Embryonic facial prominence (tissue), 1 donor: ENCODE results near the gene FBXL4.
A peak's percentile ranks its signal among the peaks of the same experiment; 100 is the strongest.

ENCODE experiments used
- DNase-seq: peaks from one replicate; pipeline ENCODE4 v3.0.0-alpha.2; 2016; ENCODE audit errors: extremely low spot score

FBXL4 gene

DNA sequence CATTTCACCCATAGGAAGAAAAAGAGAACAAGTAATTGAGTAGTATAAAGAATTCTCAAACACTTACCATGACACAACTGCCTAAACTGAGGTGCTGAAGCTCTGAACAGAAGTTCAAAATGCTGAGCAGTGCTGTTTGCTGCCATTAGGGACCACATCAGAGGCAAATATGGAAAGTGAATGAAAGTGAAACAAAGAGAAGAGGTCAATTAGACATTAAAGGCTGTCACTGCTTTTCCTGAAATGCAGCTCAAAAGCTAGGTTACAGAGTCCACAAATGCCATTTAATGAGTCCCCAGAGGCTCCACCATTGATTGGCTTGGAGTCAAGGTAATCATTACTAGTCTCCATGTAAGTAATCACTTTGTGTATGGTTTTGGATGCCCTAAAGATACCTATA lies 67.3 kb downstream of the FBXL4 start:
- DNase-seq, result no peak

DNA sequence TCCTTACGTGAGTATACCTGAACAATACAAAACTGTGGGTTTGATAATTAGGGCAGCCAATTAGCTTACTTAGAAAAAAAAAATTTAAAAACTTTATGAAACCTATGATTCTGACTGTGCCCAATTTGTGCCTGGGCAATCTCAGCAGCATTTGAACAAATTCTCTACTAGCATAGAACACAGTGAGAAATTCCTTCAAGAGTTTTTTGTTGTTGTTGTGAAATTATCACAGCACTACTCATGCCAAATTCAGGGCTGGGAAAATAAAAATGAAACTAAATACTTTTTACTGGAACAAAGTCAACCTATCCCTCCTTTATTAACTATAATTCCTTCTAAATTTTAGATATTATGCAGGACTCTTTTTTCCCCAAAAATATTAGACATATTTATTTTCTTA lies 70.5 kb downstream of the FBXL4 start:
- no peak for DNase-seq

DNA sequence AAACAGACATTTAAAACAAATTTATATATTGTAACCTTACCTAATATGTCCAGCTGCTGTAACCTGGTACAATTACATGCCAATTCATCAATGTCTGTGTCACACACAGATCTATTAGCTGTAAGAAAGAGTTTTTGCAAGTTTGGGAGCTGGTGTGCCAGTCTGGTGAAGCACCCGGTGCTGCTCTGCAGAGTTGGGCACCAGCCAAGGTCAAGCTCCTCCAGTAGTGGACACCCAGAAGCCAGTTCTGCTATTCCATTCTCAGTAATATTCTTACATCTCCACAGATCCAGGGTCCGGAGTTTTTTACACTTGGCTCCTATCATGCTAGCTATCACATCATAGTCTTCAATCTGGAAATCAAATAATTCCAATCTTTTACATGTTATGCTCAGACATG lies 72.4 kb downstream of the FBXL4 start:
- DNase-seq, result no peak

DNA sequence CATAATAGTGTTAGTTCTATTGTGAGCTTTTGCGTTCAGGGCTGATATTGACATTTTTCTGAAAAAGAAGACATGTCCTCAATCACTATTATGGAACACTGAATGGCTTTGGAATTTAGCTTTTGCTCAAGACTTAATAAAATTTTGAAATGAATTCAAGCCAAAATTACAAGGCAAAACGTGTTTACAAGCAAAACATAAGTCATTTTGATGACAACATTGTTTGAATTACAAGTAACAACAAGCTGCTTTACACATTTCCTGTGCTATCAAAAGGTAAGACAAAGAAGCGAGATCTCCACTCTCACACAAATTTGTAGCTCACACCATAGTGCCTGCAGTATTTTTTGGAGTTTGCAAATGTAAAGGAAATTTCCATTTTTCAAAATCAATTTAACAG lies 75.9 kb downstream of the FBXL4 start:
- DNase-seq, result no peak

DNA sequence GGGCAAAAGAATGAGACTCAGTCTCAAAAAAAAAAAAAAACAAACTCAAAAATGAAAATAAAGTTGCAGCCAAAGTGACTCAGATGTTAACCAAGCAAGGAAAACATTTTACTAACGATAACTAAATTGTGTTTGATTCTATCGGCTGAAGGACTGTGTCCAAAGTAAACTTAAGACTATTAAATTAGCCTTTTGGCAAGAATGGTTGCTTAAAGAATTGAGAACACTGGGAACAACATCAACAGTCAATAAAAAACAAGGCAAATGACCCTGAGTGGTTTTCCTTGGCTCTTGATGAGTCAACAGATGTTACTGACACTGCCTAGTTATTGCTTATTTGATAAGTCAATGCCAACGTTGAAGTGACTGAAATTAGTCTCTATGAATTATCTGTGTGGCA lies 76.7 kb downstream of the FBXL4 start:
- DNase-seq, result no peak

DNA sequence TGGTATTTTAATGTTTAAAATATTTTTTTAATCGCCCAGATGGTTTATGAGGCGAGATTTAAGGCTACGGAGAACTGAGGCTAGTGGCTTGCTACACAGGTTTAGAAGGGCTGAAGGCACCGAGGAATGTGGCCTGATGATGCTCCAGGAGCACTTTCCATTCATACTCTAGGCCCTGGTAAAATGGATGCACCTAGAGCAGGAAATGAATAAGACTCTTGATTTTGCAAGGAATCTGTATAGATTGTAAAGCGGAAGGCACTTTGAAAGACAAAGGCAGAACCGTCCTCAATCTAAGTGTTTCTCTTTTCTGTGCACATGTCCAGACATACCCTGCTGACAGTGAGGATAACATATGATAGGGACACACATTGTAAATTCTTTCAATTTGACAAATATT lies 83.2 kb downstream of the FBXL4 start:
- no peak for DNase-seq

DNA sequence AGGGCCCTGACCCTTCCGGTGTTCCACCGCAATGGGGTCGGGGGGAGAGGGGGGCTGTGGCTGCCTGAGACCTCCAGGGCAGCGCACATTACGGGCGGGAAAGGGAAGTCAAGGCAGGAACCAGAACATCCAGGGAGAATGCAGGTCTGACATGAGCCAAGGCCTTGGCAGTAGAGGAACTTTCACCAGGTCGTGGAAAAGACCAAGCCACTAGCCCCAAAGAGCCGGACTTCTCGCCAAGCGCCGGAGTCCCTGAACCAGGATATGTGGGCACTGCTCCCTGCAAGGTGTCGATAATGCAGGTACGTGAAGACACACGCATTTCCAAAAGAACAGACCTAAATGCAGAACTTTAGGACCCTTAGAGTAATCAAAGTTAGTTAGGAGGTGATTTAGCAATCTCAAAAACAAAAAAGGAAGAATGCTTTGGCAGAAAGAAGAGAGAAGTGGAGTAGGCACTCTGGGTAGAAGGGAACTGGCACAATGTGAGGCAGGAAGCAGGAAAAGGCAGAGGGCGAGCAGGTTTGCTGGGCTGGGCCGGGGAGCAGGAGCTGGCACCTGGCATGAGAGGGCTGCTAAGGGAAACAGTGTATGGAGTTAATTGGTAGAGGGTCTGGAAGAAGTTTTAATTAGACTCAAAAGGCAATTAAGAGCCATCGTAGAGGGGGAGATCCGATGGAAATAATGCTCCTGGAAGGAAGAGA lies 99.1 kb downstream of the FBXL4 start:
- no peak for DNase-seq

DNA sequence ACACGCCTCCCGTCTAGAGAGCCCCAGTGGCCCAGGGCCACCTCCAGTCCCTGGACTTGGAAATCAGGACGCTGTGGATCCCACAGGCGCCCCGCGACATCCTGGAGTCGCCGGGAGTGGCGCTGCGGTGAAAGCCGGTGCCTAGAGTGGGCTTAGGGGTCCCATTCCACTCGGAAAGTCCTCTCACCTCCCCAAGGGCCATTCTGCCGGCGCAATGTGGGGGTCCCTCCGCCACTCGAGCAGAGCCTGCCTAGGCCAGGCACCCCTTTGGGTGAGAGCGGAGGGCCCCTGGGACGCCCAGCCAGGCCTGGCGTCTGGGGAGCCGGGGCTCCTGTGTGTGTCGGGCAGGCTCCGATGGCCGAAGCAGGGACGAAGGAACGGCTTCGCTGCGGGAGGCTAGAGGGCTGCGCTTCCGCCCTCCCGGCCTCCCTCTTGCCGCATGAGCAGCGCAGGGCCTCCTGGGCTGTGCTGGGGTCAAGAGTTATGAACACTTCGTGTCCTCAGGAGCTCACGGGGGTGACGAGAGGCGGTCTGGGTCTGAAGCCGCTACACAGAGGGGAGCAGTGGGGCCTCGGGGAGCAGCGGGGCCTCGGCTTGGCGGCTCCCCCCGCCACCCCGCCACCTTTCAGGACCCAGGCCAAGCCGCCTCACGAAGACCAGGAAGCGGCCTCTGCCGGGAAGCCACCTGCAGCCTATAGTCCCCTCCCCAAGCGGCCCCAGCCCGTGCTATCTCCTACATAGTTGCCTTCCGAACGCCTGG lies 99.8 kb downstream of the FBXL4 start:
- DNase-seq, result no peak

DNA sequence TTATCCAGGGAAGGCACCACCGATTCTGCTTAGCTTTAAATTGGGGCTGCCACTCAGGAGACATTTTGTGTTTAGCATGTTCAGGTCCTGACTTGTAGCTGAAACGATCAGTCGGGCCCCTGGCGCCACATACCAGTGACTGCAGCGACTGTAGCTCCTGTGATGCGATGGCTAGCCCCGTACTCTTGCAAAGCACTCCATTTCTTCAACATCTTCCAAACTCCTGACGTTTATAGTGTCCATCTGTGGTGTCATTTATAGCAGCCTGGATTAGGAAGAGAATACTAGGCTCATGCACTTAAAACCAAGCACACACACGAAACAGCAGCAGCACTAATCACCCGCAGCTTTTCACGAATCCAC lies 100.3 kb downstream of the FBXL4 start:
- no peak for DNase-seq

DNA sequence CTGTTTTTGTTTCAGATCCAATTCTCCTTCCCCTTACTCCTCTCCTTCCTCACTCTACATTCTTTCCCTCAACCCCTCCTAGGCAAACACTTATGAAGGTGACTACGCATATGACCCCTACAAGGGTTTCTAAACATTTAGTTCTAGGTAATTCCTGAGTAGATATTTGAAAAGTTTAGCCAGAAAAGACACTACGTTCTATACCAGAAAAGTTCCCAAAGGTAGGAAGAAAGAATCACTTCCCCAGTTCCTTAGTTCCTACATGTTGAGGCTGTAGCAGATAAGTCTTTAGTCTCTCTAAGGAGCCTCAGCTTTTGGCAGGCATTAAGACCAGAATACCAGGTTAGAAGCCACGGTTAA lies 101.7 kb downstream of the FBXL4 start:
- no peak for DNase-seq

DNA sequence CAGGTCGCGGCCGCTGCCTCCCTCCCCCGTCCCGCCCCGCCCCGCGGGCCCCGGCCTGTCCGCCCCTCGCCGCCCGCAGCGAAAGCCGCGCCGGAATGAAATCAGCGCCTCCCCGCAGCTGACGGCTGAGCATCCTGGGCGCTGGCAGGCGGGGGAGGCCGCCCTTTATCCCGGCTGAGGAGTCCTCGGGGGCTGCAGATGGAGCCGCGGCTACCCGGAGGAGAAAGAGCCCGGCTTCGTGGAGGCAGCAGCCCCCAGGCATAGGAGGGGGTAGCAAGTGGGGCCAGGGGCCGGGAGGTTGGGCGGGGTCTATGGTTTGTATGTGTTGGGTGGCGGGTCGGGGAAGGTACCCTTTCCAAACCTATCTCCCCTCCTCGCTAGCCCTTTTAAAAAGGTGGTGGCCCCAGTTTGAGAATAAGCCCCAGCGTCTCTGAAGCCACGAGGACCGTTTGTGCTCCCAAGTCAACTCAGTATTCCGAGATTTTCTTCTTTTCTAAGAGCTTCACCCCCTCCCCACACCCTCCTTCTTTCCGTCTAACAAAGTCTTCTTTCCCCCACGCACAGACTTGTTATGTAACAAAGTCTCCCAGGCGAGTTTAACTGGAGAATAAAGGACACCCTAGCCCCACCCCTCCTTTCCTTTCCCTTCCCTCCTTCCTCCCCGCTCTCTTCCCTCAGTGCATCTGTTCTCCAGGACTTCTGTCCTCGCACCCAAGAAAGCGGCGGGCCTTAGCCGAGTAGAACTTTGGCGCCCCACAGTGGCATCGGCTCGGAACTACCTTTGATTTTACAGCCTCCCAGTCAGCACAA lies 102.3 kb downstream of the FBXL4 start:
- DNase-seq, result peak; percentile 81

DNA sequence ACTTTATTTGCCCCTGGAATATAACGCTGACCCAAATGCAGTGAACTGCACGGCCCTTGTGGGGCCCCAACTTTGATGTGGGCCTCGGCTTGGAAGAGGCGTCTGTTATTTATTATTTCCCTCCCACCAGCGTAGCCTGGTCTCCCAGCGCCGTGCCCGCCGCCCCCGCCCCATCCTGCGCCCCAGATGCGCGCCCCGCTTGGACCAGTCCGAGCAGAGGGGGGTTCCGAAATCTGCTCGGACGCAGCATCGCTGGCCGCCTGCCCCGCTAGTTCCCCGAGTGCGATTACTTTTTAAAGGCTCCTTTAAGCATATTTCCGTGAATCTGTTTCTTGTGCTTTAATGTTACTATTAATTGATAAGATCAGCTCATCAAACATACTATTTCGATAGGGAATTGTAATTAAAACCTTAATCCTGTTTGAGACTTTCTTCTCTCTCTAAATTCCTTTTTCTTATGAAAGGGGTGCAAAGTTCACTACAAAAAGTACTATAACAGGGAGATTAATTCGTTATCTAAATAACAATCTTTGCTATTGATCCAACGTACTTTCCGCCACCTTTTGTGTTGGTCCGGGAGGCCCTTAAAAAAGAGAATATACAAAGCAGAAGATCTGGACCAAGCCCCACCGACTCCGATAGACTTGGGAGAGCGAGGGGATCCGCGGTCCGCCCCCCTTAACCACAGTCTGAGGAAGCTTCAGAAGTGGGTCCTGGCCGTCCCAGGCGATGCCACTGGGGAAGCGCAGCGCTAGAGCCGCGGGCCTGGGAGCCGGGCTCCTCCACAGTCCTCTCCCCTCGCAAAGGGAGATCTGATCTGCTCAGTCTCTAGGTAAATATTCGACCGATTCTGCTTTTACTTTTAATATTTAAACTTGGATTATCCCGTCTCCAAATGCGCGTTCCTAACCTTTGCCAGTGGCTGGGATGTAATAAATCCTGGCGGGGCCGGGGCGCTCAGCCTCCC lies 103.2 kb downstream of the FBXL4 start:
- no peak for DNase-seq

DNA sequence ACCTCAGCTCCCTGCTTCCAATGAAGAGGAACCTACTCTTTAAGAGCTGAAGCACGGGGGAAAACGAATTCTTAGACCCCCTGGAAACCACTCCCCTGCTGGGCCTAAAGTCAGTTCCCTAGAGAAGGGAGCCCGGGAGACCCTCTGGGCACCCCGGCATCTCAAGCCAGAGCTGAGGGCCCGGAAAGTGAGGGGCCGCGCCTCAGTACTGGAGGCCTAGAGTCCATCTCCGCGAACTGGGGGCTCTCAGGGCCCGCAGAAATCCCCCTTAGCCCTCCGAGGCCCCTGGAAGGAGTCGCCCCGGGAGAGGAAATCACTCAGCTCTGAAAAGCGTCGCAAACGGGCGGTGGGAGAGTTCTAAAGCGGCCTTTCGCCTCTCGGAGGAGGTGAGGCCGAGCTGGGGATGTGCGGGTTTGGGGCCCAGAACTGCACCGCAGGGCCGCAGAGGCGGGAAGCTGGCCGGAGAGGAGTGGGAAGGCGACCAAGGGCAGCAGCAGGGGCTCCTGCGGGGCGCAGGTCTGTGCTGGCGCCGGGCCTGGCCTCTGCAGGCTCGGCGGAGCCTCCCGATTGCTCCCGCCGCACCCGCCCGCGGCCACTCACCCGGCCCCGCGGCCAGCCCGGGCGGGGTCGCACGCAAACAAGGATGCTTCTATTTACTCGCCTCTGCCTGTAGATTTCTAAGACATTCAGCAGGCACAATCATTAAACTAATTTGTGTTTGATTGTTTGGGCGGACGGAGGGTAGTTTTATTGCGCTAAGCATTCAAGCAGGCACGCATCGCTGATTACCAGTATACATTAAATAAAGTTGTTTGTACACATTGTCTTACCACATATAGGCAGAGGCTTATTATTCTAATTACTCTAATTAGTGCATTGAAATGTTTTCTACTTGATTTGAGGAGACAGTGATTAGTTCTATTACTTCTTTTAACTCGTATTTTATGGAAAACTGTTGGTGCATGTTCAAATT lies 104.2 kb downstream of the FBXL4 start:
- no peak for DNase-seq

DNA sequence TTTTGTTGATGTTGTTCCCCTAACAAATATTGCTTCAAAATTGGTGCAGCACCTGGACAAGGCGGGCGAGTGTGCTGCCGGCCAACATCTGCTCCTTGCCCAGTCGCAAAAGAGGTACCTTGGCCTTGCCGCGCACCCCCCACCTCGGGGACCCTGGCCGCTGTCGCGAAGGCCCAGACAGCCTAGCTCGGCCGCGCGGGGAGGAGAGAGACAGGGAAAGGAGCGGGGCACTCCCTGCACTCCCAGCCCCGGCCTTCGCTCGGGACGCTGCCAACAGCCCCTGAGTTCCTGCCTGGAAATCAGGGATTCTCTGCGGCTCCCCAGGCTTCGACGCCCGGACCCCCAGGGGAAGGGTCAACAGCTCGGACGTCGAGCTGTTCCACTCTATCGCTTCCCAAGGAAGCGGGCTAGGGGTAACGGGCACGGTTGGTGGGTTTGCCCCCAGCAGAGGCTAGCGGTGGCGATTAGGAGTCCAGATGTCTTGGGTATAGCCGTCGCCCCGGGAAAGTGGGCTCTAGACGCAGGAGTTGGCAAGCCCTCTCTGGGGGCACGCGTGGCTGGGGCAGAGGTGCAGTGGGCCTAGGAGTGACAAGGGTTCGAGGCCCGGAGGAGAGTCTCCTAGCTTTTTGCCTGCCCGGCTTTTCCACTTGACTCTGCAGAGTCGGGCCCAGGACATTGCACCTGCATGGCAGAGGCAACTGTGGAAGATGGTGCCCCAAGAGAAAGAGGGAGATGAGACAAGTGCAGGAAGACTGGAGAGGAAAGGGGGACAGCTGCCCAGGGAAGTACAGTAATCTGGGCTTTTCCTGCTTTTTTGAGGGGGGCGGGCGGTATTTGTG lies 105.2 kb downstream of the FBXL4 start:
- DNase-seq, result no peak

DNA sequence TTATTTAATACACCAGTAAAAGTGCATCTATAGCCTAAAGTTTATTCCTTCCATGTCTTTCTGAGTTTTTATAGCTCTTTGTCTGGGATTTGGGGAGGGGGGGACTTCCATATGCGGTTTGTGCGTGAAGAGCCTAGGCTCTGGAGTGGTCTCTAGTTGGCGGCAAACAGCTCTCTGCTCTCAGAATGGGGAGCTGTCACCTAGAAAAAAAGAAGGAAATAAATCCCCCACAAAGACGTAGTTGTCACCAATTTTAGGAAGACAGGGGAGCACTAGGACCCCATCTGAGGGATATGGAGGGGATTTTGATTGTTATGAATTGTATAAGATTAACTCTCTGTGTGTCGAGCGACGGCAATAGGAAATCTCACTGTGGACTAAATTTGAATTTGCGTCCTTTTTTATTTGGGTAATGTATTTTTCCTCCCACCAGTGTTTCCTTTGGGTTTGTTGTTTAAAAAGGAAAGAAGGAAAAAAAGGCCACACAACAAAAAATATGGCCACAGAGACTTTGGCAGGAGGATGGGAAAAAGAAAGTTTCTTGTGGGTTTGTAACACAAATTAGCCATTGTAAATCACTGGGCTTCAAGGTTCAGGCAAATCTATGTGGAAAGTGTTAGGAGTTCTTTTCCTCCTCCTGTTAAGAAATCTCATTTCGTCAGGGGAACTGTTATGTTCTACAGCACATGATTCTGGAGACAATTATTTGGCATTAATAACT lies 106.0 kb downstream of the FBXL4 start:
- no peak for DNase-seq

DNA sequence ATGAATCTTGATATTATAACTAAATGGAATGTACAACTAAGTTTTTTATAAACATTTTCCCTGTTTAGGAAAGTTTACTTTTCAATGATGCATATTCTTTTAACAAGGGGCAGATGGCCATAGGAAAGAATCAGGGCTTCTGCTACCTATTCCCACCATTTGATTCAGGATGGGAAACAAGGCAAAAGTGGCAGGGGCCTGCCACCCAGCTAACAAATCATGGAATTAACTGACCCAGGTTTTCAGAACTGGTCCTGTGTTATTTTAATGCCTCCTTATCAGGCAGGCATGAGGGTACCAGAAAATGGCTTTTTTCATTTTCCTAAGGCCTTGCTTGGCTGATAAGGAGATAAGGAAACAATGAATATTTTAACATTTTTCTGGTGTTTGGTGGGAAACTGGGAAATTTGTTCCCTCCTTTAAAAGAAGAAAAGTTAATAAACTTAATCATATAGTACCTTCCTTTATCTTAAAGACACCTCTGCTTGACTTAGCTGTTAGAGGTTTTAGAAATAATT lies 106.7 kb downstream of the FBXL4 start:
- DNase-seq, result no peak

DNA sequence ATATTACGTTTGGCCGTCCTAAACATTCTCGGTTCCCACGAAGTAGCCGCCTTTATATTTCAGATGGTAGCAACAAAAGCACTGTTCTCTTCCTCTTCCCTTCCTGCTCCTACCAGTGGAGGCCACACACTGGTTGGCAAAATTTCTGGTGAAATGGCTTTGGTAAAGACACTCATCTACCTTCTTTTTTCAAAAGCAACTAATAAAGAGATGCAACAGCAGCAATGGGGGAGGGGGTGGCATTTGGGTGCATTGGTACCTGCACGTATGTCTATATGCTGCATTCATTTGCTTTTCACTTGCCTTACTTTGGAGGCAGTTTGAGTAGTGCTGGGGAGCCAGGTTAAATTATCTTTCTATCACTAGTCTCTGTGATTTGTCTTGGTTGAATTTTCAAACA lies 107.4 kb downstream of the FBXL4 start:
- no peak for DNase-seq

DNA sequence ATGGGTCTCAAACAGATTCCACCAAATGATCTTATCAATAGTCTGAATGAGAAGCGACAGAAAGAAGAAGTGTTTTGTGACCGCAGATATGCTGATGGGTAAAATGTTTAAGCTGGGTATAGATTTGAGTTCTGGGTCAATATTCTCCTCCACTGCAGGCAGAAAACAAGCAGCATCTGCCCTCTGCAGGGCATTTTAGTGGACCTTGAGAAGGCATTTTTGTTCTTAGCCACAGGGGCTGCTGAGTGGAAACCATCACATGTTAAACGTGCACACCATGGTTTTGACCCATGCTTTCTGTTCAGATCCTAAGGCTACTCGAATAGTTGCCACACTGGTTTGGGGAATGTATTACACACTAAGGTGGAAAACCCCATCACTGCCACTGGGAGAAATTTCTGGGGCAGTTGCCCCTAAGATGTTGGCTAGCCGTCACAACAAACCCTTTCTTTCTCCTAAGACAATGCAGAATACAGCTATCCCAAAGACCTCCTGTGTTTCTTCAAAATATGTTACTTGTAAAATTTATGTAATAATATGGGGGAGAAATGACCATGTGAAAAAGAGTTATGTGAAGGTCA lies 107.9 kb downstream of the FBXL4 start:
- DNase-seq, result no peak
